ENCODE measurements around the gene LRP2. TPM values are rescaled to one million over a fixed set of nuclear protein-coding genes. Genes with fewer than 3 reads are reported as not detected.
"Not testable (repeated sequence)": the region's sequence is repeated elsewhere in the genome, so short reads cannot be mapped to it uniquely, and the experiment has no call there.

Gene LRP2
- polyA plus RNA-seq, 1 of the 3 experiments (the other 2 are of a cell fraction) = not detected

- CTCF ChIA-PET = no interaction called here
- Histone ChIP-seq H3K9me3 (no peaks in the 10 kb centered on the region), H3K27ac (ENCODE audit: low read depth in 2 of 2, low read length in 1 of 2) (no peak overlapping the region), H3K4me1 (ENCODE audit: control insufficient read depth in 1 of 2, insufficient read depth in 2 of 2, low read depth in 1 of 2, low read length in 1 of 2) (no peaks in the 10 kb centered on the region), H4K20me1 (ENCODE audit: insufficient read depth) (no peaks in the 10 kb centered on the region), H3K9me2 (no peaks in the 10 kb centered on the region), H3F3A (replicated peaks; ENCODE audit: insufficient read depth) (no peaks in the 10 kb centered on the region), H2AFZ (ENCODE audit: low read depth) (no peak overlapping the region), H3K9ac (no peak overlapping the region), H3K79me2 (ENCODE audit: insufficient read depth) (no peaks in the 10 kb centered on the region), H3K4me3 (ENCODE audit: low read depth in 2 of 2, low read length in 1 of 2) (no peak overlapping the region), H3K27me3 (ENCODE audit: insufficient read depth) (no peaks in the 10 kb centered on the region), H3K4me2 (no peak overlapping the region), H3K36me3 (replicated peaks in 1 of 2; ENCODE audit: control insufficient read depth in 1 of 2, insufficient read depth in 2 of 2, low read length in 1 of 2) (no peaks in the 10 kb centered on the region)
- DNase-seq = no peak
- TF ChIP-seq SMC3 (IDR thresholded peaks at IDR 0.05; ENCODE audit: low read depth, low read length) (no peak), NFIC (IDR thresholded peaks at IDR 0.05; ENCODE audit: borderline replicate concordance) (no peak), FOXJ3 (CRISPR knock-in tag; IDR thresholded peaks at IDR 0.05) (no peak), EP300 (IDR thresholded peaks at IDR 0.05; ENCODE audit: borderline replicate concordance in 1 of 2, low read depth in 1 of 2, low read length in 1 of 2) (no peak), ZBTB33 (IDR thresholded peaks at IDR 0.05; ENCODE audit: borderline replicate concordance, low read depth) (no peak), NRF1 (IDR thresholded peaks at IDR 0.05; ENCODE audit: low read depth, low read length) (no peak), REST (IDR thresholded peaks at IDR 0.05; ENCODE audit: low read depth, low read length) (no peak), SIN3A (IDR thresholded peaks at IDR 0.05; ENCODE audit: borderline replicate concordance, low read depth, low read length) (no peak), RXRA (IDR thresholded peaks at IDR 0.05; ENCODE audit: borderline replicate concordance, low read depth) (no peak), RFX5 (IDR thresholded peaks at IDR 0.05; ENCODE audit: low read length) (no peak), ELF1 (IDR thresholded peaks at IDR 0.05) (no peak), FOSL2 (IDR thresholded peaks at IDR 0.05; ENCODE audit: borderline replicate concordance, low read depth) (no peak), IRF3 (IDR thresholded peaks at IDR 0.05; ENCODE audit: low read depth, low read length) (no peak), GATA2 (CRISPR knock-in tag; IDR thresholded peaks at IDR 0.05) (no peak)
- TF ChIP-seq, protein P1, sequence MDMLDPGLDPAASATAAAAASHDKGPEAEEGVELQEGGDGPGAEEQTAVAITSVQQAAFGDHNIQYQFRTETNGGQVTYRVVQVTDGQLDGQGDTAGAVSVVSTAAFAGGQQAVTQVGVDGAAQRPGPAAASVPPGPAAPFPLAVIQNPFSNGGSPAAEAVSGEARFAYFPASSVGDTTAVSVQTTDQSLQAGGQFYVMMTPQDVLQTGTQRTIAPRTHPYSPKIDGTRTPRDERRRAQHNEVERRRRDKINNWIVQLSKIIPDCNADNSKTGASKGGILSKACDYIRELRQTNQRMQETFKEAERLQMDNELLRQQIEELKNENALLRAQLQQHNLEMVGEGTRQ (IDR thresholded peaks at IDR 0.05; ENCODE audit: borderline replicate concordance, low read depth, low read length) = no peak
- 0% methylated on average over 3 of the region's 3 CpGs for WGBS (ENCODE audit: low lambda C conversion rate)
- POLR2A ChIA-PET = no interaction called here
Observed at GRCh38 chr2:169315357-169315756, 47.0 kb downstream of the LRP2 start.

GRCh38 chr2:169308349-169308748 lies 54.0 kb downstream of the LRP2 start:
- H3K27ac ChIP-seq (ENCODE audit: low read depth in 2 of 2, low read length in 1 of 2); H3F3A ChIP-seq (replicated peaks; ENCODE audit: insufficient read depth); H3K27me3 ChIP-seq (ENCODE audit: insufficient read depth); H3K4me3 ChIP-seq (ENCODE audit: low read depth in 2 of 2, low read length in 1 of 2); H3K36me3 ChIP-seq (replicated peaks in 1 of 2; ENCODE audit: control insufficient read depth in 1 of 2, insufficient read depth in 2 of 2, low read length in 1 of 2); DNase-seq; H3K9me2 ChIP-seq; H3K79me2 ChIP-seq (ENCODE audit: insufficient read depth); H3K4me1 ChIP-seq (ENCODE audit: control insufficient read depth in 1 of 2, insufficient read depth in 2 of 2, low read depth in 1 of 2, low read length in 1 of 2); H4K20me1 ChIP-seq (ENCODE audit: insufficient read depth); H3K9ac ChIP-seq; POLR2A ChIA-PET; H3K9me3 ChIP-seq; H2AFZ ChIP-seq (ENCODE audit: low read depth); H3K4me2 ChIP-seq: not testable (repeated sequence)
- 13% methylated on average over 5 of the region's 5 CpGs for WGBS (ENCODE audit: low lambda C conversion rate)
- CTCF ChIA-PET = interaction anchor here (0.8 kb wide), 1 partner anchor 89 kb away, joined by 3 read pairs; no protein-coding TSS in a partner anchor

DNA sequence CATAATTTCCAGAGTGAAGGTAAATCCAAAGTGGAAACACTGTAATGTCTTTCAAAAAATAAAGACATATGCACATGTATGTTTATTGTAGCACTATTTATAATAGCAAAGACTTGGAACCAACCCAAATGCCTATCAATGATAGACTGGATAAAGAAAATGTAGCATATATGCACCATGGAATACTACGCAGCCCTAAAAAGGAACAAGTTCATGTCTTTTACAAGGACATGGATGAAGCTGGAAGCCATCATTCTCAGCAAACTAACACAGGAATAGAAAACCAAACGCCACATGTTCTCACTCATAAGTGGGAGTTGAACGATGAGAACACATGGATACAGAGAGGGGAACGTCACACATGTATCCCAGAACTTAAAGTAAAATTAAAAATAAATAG lies 57.6 kb downstream of the LRP2 start:
- H3K36me3 ChIP-seq (replicated peaks in 1 of 2; ENCODE audit: control insufficient read depth in 1 of 2, insufficient read depth in 2 of 2, low read length in 1 of 2); H3F3A ChIP-seq (replicated peaks; ENCODE audit: insufficient read depth); H2AFZ ChIP-seq (ENCODE audit: low read depth); H3K4me1 ChIP-seq (ENCODE audit: control insufficient read depth in 1 of 2, insufficient read depth in 2 of 2, low read depth in 1 of 2, low read length in 1 of 2); H3K27ac ChIP-seq (ENCODE audit: low read depth in 2 of 2, low read length in 1 of 2); POLR2A ChIA-PET; H3K9me3 ChIP-seq; H3K27me3 ChIP-seq (ENCODE audit: insufficient read depth); H3K4me2 ChIP-seq; H3K9ac ChIP-seq; DNase-seq; H3K4me3 ChIP-seq (ENCODE audit: low read depth in 2 of 2, low read length in 1 of 2); H4K20me1 ChIP-seq (ENCODE audit: insufficient read depth); H3K9me2 ChIP-seq; H3K79me2 ChIP-seq (ENCODE audit: insufficient read depth): not testable (repeated sequence)
- 50% methylated on average over 4 of the region's 4 CpGs for WGBS (ENCODE audit: low lambda C conversion rate)
- CTCF ChIA-PET = interaction anchor here (0.6 kb wide), 1 partner anchor 102 kb away, joined by 3 read pairs; no protein-coding TSS in a partner anchor
